GM12891 (cell line): Measurements from ENCODE around the gene OR9Q1.
A peak's percentile ranks its signal among the peaks of the same experiment; 100 is the strongest.

ENCODE experiments used
- DNase-seq: peaks from one replicate; pipeline ENCODE4 v3.0.0; 2011; ENCODE audit warnings: low spot score; ENCODE audit not compliant: insufficient read length
- FAIRE-seq: peaks from 2 replicates; lab custom pipeline; 2011; peaks lifted over from hg19 to GRCh38; lab: Jason Lieb, UNC
- PAX5 ChIP-seq: IDR thresholded peaks from 2 replicates; pipeline ENCODE4 v1.6.1; 2011; ENCODE audit warnings: low read length, moderate library complexity, mild to moderate bottlenecking; ENCODE audit not compliant: insufficient read depth, severe bottlenecking
- POLR2A ChIP-seq: IDR thresholded peaks from 2 replicates; pipeline ENCODE4 v1.6.1; 2011; ENCODE audit warnings: low read depth, low read length, control low read depth
- POLR2AphosphoS5 ChIP-seq: IDR thresholded peaks from 2 replicates; pipeline ENCODE4 v1.6.1; 2011; ENCODE audit warnings: low read depth, low read length, control low read depth
- POU2F2 ChIP-seq: IDR thresholded peaks from 2 replicates; pipeline ENCODE4 v1.6.1; 2011; ENCODE audit warnings: low read depth, mild to moderate bottlenecking, control low read depth, low read length, moderate library complexity
- SPI1 ChIP-seq: IDR thresholded peaks from 2 replicates; pipeline ENCODE4 v1.6.1; 2011; ENCODE audit warnings: low read depth, low read length, control low read depth
- TAF1 ChIP-seq: IDR thresholded peaks from 2 replicates; pipeline ENCODE4 v1.6.1; 2011; ENCODE audit warnings: low read depth, low read length, control low read depth

OR9Q1 gene

DNA sequence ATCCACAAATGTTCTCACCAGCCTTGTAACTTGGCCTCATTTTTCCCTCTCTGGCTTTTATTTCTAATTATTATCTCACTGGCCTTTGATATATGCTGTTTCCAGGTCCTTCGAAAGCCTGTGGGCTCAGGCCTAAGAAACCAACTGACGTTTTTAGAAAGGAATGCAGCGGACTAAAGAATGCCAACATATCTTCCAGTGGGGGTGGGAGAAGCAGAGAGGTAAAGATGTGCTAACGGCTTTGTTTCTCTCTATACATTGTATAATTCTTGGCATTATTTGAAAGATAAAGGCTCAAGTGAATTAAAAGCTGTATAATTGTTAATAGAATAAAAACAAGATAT, 35.3 kb downstream of the OR9Q1 start:
- no peak for DNase-seq
- no peak for FAIRE-seq
- TF ChIP-seq SPI1 (no peak), POU2F2 (no peak), TAF1 (no peak), POLR2AphosphoS5 (no peak), POLR2A (no peak), PAX5 (no peak)

- TF ChIP-seq TAF1: no peak
- no peak for TF ChIP-seq POLR2A
- TF ChIP-seq POLR2AphosphoS5: no peak
- no peak for TF ChIP-seq PAX5
- no peak for TF ChIP-seq SPI1
- no peak for TF ChIP-seq POU2F2
- DNase-seq (no peak), FAIRE-seq (no peak)
These were observed 36.9 kb downstream of the OR9Q1 start for GRCh38 chr11:58060535-58060934.

DNA sequence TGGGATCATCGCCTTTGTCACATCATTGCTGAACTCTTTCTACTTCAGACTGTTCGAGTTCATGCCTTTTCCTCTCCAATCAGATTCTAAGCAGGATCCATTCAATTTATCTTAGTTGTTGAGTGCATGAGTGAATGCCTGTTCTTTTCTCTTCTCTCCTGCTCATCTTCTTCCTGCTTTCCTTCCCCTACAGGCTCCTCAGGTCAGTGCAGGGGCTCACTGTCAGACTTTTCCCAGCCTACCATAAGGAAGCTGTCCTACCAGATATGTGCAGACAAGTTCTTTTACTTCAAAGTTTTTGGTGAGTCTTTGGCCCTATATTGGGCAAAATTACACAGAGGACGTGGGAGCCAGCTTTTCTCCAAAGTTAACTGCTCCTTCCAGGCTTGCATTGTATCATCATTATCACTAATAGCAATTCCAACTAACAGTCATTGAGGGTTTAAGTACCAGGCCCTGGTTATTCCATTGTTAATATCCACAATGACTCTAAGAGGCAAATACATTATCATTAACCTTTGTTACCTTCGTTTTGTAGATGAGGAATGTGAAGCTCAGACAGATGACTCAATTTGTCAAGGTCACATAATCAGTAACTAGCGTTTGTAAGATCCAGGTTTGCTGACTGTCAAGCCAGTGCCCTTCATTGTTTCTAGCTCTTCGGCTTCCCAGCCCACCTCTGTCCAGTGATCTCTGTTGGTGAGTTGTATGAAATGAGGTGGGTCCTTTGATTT, 37.4 kb downstream of the OR9Q1 start:
- DNase-seq (no peak), FAIRE-seq (no peak)
- TF ChIP-seq TAF1: no peak
- TF ChIP-seq SPI1: no peak
- no peak for TF ChIP-seq POLR2A
- TF ChIP-seq PAX5: no peak

DNA sequence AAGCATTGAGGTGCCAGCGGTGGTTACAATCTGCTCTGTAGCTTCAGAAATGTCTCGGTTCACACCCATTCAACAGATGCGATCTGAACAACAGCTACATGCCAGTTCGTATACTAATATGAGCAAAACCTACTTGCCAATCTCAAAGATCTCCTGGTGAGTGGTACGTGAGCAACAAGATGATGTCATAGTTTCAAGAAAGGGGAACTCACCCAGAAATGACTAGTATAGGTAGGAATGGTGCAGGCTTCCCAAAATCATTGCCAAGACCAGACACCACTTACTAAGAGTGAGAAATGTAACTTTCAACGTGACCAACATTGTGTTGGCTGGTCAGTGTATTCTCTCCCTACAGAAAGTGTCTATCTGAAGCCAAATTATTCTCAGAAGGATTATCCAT, 38.1 kb downstream of the OR9Q1 start:
- FAIRE-seq (no peak), DNase-seq (no peak)
- TF ChIP-seq TAF1 (no peak), SPI1 (0 out of 2 replicates have a peak, but pooled peaks have one; percentile 10)

- no peak for FAIRE-seq
- TF ChIP-seq POLR2AphosphoS5 (no peak), PAX5 (no peak), POU2F2 (no peak), POLR2A (no peak), TAF1 (no peak), SPI1 (no peak)
- DNase-seq: no peak
These were observed 44.0 kb downstream of the OR9Q1 start for GRCh38 chr11:58067685-58068084.

GRCh38 chr11:58068655-58069054, 45.0 kb downstream of the OR9Q1 start:
- no peak for FAIRE-seq
- no peak for DNase-seq
- TF ChIP-seq POLR2AphosphoS5 (no peak), POU2F2 (no peak), POLR2A (no peak), TAF1 (no peak), PAX5 (no peak), SPI1 (no peak)

DNA sequence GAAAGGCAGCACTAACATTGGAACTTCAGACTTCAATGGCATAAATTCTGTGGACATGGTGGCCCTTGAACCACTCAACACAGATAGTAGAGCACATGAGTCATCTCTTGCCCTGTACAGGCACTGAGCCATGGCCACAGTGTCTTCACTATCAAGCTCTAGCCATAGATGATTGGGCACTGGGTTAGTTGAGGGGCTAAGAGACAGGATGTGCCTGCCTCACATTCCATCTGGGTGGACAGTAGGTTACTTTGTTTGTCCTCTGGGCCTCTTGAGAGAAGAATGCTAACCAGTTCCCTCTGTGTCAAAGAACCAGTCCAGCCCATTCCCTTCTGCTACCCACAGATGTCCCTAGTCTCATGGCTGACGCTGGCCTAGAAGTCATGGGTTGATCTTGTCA, 46.9 kb downstream of the OR9Q1 start:
- FAIRE-seq (no peak), DNase-seq (no peak)
- TF ChIP-seq SPI1 (no peak), POLR2AphosphoS5 (no peak)

GRCh38 chr11:58075781-58076180, 52.1 kb downstream of the OR9Q1 start:
- FAIRE-seq (no peak), DNase-seq (no peak)
- no peak for TF ChIP-seq TAF1
- TF ChIP-seq SPI1: no peak
- TF ChIP-seq PAX5: no peak
- no peak for TF ChIP-seq POU2F2

DNA sequence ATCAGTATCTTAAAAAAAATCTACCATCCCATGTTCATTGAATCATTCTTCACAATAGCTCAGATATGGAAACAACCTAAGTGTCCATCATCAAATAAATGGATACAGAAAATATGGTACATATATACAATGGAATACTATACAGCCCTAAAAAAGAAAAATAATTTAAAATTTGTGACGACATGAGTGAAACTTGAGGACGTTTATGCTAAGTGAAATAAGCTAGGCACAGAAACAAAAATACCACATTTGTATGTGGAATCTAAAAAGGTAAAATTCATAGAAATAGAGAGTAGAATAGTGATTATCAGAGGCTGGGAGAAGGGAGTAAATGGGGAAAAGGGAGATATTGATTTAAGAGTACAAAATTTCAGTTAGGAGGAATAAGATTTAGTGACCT, 62.8 kb downstream of the OR9Q1 start:
- TF ChIP-seq POU2F2 (no peak), POLR2A (no peak), POLR2AphosphoS5 (no peak), PAX5 (no peak), TAF1 (no peak), SPI1 (no peak)
- FAIRE-seq (no peak), DNase-seq (no peak)

GRCh38 chr11:58097437-58097836, 73.8 kb downstream of the OR9Q1 start:
- TF ChIP-seq POLR2AphosphoS5: no peak
- no peak for TF ChIP-seq SPI1
- no peak for TF ChIP-seq PAX5
- no peak for TF ChIP-seq POLR2A
- TF ChIP-seq POU2F2: no peak
- TF ChIP-seq TAF1: no peak
- FAIRE-seq (no peak), DNase-seq (no peak)

GRCh38 chr11:58121096-58121495, 97.4 kb downstream of the OR9Q1 start:
- no peak for FAIRE-seq
- no peak for TF ChIP-seq POLR2A
- no peak for TF ChIP-seq SPI1
- no peak for TF ChIP-seq TAF1
- TF ChIP-seq POU2F2: no peak
- no peak for TF ChIP-seq PAX5
- no peak for TF ChIP-seq POLR2AphosphoS5
- no peak for DNase-seq
